Colonic mucosa (tissue), 4 donors: ENCODE measurements around the gene C8G. TPM values are rescaled to one million over a fixed set of nuclear protein-coding genes. Genes with fewer than 3 reads are reported as not detected.

Source experiments
- DNase-seq: peaks from one replicate; pipeline ENCODE4 v3.0.0-alpha.2; 2020
- H3K27ac ChIP-seq: fragments of 200-600 bp; one replicate; pipeline ENCODE4 v1.8.0; 2021
- H3K27me3 ChIP-seq: fragments of 200-600 bp; one replicate; pipeline ENCODE4 v1.8.0; 2021
- H3K36me3 ChIP-seq: fragments of 200-600 bp; one replicate; pipeline ENCODE4 v1.8.0; 2021
- H3K4me1 ChIP-seq: fragments of 200-600 bp; one replicate; pipeline ENCODE4 v1.8.0; 2021; ENCODE audit warnings: mild to moderate bottlenecking
- H3K4me3 ChIP-seq: fragments of 200-600 bp; one replicate; pipeline ENCODE4 v1.8.0; 2021
- H3K9ac ChIP-seq, 2 donors: one replicate each; pipeline ENCODE4 v1.7.0; 2013; ENCODE audit warnings: control low read depth in 2 of 2, low read depth in 2 of 2, low read length in 2 of 2
- H3K9me3 ChIP-seq: fragments of 200-600 bp; one replicate; pipeline ENCODE4 v1.8.0; 2021
- intact Hi-C: fragments of 100-400 bp; cut with DNase I; formaldehyde crosslinking; loops from one replicate; pipeline ENCODE4 v1.14.1; 2022
- total RNA-seq, 2 donors: library from RNA; stranded (reverse); fragmentation: NEBNext Ultra II Directional in 1 of 2; extraction: Animal tissue kit (Norgen Biotek cat#: 25700) in 1 of 2; gene quantifications; one replicate each; pipeline ENCODE4 v1.2.1, GENCODE V29; 2021
- TF ChIP-seq, protein P1 (sequence below): fragments of 200-600 bp; IDR thresholded peaks from one replicate; pipeline ENCODE4 v1.8.0; 2022; ENCODE audit warnings: antibody characterized with exemption, mild to moderate bottlenecking
- donor health status: healthy.
- donor health status: DM: no; HTN: no; CAD: no.
- donor health status: DM: no; HTN: no; CAD: no.

Gene C8G
- total RNA-seq, 2 donors from 2014 or later: 5.3 to 11.9 TPM

DNA sequence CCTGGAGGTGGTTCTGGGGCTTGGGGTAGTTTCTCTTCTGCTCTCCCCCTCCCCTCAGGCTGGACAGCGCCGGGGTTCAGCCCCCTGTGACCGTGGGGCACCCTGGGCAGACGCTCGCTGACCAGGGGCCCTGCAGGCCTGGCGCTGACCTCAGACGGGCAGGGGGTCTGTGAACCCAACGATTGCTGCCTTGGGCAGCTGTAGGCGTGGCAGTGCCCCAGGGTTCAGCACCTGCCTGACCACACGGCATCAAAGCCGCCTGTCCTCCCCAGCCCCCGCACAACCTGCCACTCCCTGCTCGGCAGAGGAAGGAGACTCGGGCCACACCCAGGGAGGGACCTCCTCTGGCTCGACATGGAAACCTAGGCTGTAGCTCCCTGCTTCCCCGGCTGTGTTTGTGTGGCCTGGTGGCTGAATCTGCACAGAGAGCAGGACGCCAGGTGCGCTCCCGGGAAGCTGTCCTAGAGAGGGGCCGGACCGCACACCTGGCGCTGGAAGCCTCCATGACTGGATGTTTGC is 19.2 kb downstream of the C8G start:
- H3K27me3 ChIP-seq: no peaks in the 10 kb centered on the region
- intact Hi-C loops: no loop called here
- TF ChIP-seq, protein P1, sequence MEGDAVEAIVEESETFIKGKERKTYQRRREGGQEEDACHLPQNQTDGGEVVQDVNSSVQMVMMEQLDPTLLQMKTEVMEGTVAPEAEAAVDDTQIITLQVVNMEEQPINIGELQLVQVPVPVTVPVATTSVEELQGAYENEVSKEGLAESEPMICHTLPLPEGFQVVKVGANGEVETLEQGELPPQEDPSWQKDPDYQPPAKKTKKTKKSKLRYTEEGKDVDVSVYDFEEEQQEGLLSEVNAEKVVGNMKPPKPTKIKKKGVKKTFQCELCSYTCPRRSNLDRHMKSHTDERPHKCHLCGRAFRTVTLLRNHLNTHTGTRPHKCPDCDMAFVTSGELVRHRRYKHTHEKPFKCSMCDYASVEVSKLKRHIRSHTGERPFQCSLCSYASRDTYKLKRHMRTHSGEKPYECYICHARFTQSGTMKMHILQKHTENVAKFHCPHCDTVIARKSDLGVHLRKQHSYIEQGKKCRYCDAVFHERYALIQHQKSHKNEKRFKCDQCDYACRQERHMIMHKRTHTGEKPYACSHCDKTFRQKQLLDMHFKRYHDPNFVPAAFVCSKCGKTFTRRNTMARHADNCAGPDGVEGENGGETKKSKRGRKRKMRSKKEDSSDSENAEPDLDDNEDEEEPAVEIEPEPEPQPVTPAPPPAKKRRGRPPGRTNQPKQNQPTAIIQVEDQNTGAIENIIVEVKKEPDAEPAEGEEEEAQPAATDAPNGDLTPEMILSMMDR: no peak
- no peak overlapping the region for H3K4me3 ChIP-seq
- H3K36me3 ChIP-seq: no peaks in the 10 kb centered on the region
- no peaks in the 10 kb centered on the region for H3K4me1 ChIP-seq
- peak; percentile 88 for DNase-seq
- H3K9me3 ChIP-seq: no peaks in the 10 kb centered on the region
- peak overlapping the region; percentile 16 to 26 for H3K9ac ChIP-seq
- H3K27ac ChIP-seq: peak overlapping the region; percentile 30

DNA sequence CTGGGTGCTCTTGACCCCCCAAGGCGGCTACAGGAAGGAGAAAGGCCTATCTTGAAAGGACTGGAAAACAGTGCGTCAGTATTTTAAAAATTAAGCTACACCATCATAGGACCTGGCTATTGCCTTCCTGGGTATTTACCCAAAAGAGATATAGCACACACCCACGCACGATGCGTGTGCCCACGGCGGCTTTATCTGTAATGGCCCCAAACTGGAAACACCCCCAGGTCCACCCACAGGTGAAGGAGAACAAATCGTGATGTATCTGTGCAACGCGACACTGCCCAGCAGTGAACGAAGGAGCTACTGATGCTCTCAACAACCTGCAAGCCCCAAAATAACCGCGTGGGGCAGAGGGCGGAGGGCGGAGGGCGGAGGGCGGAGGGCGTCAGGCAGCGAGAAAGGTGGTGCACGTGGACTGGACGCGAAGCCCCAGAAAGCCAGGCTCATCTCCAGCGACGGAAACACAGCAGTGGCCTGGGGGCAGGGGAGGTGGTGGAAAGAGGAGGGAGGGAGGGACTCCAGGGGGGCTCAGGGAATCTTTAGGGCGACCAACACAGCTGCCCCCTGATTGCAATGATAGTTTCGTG is 19.9 kb downstream of the C8G start:
- Histone ChIP-seq H3K27ac (peak overlapping the region; percentile 30), H3K4me3 (no peak overlapping the region), H3K36me3 (no peaks in the 10 kb centered on the region), H3K27me3 (no peaks in the 10 kb centered on the region), H3K9me3 (no peaks in the 10 kb centered on the region), H3K4me1 (no peaks in the 10 kb centered on the region), H3K9ac (peak overlapping the region in 1 of 2 donors; percentile 16)
- intact Hi-C loops: no loop called here
- TF ChIP-seq, protein P1: no peak
- no peak for DNase-seq

DNA sequence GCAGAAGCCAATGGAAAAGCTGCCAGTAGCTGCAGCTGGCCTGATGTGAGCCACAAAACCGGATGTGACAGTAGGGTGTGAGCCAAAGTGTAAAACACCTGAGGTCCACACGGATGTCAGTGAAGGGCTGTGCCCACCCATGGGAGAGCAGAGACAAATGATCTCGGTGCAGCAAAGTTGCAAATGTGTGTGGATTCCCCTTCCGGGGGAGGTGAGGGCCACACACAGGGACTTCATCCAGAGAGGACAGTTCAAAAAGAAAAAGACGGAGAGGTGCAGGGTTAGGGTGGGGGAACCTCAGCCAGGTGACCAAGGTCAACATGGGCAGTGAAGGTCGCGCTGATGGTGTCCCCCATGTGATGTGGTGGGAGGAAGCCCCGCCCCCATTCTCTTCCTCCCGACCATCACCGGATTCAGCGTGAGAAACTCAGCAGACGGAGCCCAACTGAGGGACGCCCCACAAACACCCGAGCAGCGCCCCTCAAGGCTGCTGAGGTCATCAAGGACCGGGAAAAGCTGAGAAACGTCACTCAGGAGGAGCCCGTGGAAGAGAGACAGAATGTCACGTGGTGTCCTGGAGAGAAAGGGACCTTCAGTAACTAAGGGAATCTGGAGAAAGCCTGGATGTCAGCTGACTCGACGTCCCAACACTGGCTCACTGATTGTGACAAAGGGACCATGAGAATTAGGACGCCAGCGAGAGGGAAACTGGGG is 20.9 kb downstream of the C8G start:
- no peak for DNase-seq
- Histone ChIP-seq H3K4me3 (no peak overlapping the region), H3K27ac (no peak overlapping the region), H3K36me3 (no peaks in the 10 kb centered on the region), H3K27me3 (no peaks in the 10 kb centered on the region), H3K9me3 (no peaks in the 10 kb centered on the region), H3K9ac (no peak overlapping the region), H3K4me1 (no peaks in the 10 kb centered on the region)
- TF ChIP-seq, protein P1: no peak
- intact Hi-C loops: no loop called here

DNA sequence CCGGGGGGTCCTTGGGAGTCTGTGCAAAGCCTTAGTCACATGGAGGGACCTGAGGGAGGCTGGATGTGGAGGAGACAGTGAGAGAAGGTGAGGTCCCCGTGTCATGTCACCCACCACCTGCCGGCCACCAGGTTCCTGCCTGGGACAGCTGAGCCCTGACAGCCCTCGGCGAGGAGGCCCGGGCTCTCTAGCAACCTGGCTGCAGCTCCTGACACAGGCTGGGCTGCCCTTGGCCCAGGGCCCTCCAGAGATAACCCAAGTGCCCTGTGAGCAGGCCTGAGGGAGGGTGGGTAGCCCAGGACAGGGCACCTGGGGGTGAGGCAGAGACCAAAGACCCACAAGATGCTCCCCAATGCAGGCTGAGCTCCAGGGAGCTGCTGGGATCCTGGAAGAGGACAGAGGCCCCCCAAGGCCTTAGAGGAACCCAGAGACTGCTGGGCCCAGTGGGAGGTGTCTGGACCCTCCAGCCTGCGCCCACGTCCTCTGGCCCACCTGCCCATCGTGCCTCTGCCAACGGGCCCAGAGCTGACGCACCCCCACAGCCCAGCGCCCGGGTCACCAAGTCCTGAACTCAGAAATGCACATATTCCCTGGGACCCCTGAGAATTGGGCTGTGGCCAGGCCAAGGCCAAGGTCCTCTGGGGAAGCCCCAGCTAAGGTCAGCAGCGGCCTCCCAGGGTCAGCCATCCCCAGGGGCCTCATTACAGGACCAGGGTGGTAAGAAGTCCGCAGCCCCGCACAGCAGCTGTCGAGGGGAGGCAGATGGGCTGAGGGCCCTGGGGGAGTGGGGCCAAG is 23.5 kb downstream of the C8G start:
- intact Hi-C loops: no loop called here
- H3K4me3 ChIP-seq: no peak overlapping the region
- no peaks in the 10 kb centered on the region for H3K9me3 ChIP-seq
- no peaks in the 10 kb centered on the region for H3K27me3 ChIP-seq
- no peaks in the 10 kb centered on the region for H3K36me3 ChIP-seq
- H3K9ac ChIP-seq: no peak overlapping the region
- TF ChIP-seq, protein P1: no peak
- H3K4me1 ChIP-seq: no peaks in the 10 kb centered on the region
- no peak overlapping the region for H3K27ac ChIP-seq
- no peak for DNase-seq

DNA sequence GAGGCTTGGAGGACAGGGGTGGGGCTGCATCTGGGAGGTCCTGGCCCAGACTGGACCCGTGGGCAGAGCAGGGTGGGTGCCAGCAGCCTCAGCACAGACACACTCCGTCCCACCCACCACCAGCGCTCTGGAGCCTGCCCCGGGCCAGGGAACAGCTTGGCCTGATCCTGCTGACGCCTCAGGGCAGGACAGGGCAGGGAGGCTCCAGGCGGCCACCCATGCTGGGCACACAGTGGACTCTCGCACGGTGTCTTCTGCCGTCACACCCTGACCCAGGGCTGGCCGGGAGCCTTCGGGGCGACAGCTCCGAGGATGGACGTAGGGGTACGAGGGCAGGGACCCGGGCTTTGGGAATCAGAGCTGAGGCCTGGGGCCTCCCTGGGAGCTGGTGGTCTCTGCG is 24.1 kb downstream of the C8G start:
- DNase-seq: no peak
- H3K27me3 ChIP-seq: no peaks in the 10 kb centered on the region
- no peaks in the 10 kb centered on the region for H3K36me3 ChIP-seq
- H3K4me3 ChIP-seq: no peak overlapping the region
- H3K4me1 ChIP-seq: no peaks in the 10 kb centered on the region
- TF ChIP-seq, protein P1: no peak
- H3K9me3 ChIP-seq: no peaks in the 10 kb centered on the region
- no peak overlapping the region for H3K27ac ChIP-seq
- no peak overlapping the region for H3K9ac ChIP-seq
- intact Hi-C loops: no loop called here
